HPDE6-E6E7 (cell line): ENCODE measurements around the gene G6PC1.
A peak's percentile ranks its signal among the peaks of the same experiment; 100 is the strongest.
"Not testable (repeated sequence)": the region's sequence is repeated elsewhere in the genome, so short reads cannot be mapped to it uniquely, and the experiment has no call there.

Experiments
- DNase-seq: peaks from one replicate; pipeline ENCODE4 v3.0.0; 2011; ENCODE audit warnings: missing footprints; ENCODE audit errors: extremely low spot score

G6PC1 gene

DNA sequence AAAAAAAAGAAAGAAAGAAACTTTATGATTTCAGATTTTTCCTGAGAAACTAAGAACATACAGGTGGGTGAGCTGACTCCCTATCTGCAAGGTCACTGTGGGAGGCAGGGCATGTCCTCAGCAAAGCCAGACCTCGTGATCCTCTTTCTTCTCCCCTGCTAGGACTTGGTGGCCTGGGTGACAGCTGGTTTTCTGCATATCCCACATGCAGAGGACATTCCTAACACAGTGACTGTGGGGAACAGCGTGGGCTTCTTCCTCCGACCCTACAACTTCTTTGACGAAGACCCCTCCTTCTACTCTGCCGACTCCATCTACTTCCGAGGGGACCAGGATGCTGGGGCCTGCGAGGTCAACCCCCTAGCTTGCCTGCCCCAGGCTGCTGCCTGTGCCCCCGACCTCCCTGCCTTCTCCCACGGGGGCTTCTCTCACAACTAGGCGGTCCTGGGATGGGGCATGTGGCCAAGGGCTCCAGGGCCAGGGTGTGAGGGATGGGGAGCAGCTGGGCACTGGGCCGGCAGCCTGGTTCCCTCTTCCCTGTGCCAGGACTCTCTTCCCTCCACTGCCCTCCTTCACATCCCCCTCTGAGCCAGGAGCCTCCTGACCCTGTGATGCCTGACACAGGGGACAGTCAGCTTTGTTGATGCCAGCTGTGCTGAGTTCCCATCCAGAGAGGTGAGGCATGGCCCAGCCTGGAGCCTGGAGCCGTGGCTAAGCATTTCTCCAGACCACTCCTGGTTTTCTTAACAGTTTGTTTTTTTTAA, 26.5 kb upstream of the G6PC1 start:
- not testable (repeated sequence) for DNase-seq

- no peak for DNase-seq
Observed at GRCh38 chr17:42877037-42877436, 23.6 kb upstream of the G6PC1 start.

DNA sequence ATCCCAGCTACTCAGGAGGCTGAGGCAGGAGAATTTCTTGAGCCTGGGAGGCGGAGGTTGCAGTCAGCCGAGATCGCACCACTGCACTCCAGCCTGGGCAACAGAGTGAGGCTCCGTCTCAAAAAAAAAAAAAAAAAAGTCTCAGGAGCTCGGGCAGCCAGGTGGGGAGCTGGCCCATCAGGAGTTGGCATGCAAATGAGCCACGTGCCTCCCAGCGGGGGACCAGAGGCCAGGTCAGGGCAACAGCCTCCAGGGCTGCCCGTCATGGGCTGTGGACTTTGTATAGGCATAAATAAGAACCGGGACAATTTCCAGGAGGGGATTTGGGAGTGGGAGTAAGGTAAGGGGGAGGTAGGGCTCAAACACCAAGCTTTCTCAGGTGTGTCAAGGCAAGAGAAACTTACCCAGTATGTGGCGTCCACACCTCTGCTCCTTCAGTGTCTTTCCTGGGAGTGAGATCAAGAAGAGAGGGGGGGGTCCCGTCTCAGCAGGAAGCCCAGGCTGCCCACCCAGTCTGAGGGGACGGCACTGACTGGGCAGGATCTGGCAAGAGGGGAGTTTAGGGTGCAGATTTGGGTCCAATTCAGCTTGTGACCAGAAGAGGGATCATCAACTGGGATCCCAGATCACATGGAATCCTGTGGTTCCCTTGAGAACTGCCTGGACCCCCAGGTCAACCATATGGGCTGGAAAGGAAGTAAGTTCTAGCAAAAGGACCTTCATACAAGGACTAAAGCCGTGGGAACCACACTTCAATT, 22.3 kb upstream of the G6PC1 start:
- DNase-seq = no peak

DNA sequence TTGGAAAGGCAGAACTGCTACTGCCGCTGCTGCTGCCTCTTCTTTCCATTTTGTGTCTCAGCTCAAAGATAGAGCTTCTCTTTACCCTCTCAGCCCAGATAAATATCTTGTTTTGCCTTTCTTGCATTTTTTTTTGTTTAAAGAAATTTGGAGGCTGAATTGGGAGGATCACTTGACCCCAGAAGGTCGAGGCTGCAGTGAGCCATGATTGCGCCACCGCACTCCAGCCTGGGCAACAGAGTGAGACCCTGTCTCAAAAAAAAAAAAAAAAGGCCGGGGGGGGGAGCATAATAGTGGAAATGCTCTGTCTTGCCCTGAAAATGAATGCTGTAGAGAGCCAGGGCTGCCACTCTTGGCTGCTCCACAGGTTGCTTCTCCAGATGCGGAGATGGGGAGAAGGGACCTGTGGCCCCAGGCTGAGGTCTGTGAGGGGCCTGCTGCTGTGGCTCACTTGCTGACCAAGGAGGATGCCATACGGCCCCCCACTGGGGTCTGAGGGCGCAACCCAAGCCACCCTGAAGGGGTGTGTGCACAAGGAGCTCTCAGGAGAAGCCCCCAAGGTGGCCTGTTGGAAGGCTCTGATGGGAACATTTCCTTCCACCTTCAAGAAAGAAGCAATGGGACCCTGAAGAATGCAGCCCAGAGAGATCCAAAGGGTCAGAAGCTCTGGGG, 21.5 kb upstream of the G6PC1 start:
- DNase-seq = no peak

GRCh38 chr17:42879596-42879985, 21.0 kb upstream of the G6PC1 start:
- DNase-seq = no peak

DNA sequence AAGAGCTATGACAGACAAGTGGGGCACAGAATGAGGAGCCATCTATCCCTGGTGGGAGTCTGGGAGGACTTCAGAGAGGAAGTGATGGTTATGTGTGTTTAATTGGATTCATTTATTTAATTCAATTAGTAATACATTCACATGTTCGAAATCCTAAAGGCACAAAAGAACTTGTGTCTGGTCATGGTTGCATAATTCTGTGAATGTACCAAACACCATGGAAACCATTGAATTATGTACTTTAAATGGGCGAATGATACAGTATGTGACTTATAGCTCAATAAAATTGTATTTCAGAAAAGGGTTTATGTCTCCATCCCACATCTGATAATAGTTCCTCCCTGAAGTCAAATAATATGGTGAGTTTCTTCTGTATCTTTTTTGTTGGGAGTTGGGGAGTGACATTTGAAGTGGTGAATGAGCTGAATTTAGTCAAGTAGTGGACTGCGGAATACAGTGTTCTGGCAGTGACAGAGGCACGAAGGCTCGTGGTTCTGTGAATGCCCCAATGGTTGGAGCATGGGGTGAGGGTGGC, 19.8 kb upstream of the G6PC1 start:
- DNase-seq = no peak

GRCh38 chr17:42881706-42882105, 18.9 kb upstream of the G6PC1 start:
- not testable (repeated sequence) for DNase-seq

DNA sequence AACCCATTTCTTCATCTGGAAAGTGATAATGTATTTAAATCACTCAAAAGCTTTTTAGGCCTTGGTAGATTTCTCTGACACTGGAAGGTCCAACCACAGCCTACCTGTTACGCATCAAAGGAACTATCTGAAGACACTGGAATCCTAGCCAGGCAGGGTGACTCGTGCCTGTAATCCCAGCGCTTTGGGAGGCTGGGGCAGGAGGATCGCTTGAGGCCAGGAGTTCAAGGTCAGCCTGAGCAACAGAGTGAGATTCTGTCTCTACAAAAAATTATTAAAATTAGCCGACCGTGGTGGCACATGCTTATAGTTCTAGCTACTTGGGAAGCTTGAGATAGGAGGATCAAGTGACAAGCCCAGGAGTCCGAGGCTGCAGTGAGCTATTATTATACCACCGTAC, 18.4 kb upstream of the G6PC1 start:
- no peak for DNase-seq

- no peak for DNase-seq
Observed at GRCh38 chr17:42883802-42884558, 16.6 kb upstream of the G6PC1 start.

GRCh38 chr17:42885806-42886205, 14.8 kb upstream of the G6PC1 start:
- DNase-seq = not testable (repeated sequence)

GRCh38 chr17:42886283-42887176, 14.1 kb upstream of the G6PC1 start:
- DNase-seq = no peak

DNA sequence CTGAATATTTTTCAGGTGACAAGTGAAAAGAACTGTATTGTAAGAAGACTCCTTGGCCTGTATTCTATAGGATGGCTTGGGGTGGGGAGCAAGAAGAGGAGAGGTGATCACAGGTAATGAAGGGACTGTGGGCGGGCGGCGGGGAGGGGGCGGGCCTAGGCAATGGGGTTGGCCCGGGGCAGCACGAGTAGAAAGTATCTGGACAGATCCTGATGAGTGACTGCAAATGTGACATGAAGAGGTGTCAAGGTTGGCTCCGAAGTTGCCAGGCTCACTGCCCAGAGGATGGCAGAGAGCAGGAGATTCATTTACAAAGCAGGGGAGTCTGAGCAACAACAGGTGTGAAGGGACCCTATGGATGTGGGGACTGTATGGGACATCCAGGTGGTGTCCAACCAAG, 10.8 kb upstream of the G6PC1 start:
- no peak for DNase-seq

DNA sequence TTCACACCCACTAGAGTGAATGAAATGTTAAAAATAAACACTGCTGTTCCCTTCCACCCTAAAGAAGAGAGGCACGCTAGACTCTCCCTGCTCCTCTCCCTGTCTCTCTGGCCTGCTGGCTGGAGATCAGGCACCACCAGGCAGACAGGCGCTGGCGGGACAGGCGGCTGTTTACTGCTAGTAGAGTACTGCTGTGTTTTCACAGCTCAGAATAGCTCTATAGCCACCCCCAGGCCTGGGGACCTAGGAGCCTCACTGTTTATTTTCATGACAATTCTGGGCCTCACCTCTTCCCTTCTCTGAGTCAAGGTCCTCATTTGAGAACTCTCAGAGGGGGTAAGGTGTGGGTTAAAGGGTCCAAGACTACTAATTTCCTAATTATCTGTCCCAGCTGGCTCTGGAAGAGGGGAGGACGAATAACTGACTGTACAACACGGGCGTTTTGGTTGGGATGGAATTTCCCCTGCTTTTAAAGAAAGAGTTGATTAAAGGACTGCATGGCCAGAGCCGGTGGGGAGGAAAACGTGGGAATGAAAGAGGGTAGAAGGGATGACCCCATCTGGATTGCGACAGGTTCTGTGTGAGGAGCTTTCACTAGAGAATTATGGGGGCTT, 9.0 kb upstream of the G6PC1 start:
- no peak for DNase-seq

GRCh38 chr17:42893359-42893758, 7.2 kb upstream of the G6PC1 start:
- no peak for DNase-seq

DNA sequence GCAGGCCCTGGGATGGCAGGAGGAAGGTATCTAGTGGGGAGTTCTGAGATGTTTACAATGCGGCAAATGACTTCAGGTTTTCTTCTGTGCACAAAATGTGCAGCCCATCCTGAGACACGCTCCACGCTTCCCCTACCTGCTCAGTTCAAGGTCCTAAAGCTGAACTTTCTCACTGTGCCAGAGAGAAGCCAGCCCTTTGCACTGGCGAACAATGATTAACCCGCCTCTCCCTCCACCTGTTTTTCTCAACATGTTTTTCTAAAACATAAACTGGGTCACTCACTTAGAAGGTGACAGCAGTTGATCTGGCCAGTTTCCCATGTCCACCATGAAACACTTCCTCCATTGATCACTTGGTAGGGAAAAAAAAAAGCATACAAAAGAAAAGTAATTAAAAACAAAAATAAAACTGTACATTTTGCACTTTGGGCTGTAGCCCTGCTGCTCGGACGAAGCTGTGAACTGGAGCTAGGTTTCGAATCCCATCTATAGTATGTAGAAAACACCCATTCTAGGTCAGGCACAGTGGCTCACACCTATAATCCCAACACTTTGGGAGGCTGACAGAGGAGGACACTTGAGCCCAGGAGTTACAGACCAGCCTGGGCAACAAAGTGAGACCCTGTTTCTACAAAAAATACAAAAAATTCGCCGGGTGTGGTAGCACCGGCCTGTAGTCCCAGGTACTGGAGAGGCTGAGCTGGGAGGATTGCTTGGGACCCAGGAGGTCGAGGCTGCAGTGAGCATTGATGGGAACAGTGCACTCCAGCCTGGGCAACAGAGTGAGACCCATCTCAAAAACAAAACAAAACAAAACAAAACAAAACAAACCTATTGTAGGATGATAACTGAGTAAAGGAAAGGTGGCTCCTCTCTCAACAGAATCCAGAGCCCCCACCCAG, 6.1 kb upstream of the G6PC1 start:
- DNase-seq = no peak

GRCh38 chr17:42895185-42895555, 5.4 kb upstream of the G6PC1 start:
- peak; percentile 64 for DNase-seq

- no peak for DNase-seq
Observed at GRCh38 chr17:42898147-42898811, 2.3 kb upstream of the G6PC1 start.

DNA sequence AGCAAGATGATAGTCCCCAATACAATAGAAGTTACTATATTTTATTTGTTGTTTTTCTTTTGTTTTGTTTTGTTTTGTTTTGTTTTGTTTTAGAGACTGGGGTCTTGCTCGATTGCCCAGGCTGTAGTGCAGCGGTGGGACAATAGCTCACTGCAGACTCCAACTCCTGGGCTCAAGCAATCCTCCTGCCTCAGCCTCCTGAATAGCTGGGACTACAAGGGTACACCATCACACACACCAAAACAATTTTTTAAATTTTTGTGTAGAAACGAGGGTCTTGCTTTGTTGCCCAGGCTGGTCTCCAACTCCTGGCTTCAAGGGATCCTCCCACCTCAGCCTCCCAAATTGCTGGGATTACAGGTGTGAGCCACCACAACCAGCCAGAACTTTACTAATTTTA, 618 bp upstream of the G6PC1 start:
- DNase-seq = not testable (repeated sequence)
